H9 (cell line): ENCODE measurements around the gene STC2. TPM values are rescaled to one million over a fixed set of nuclear protein-coding genes. Genes with fewer than 3 reads are reported as not detected.

Source experiments
- DNase-seq: peaks from one replicate; pipeline ENCODE4 v3.0.0-alpha.2; 2017
- H2AFZ ChIP-seq: one replicate; pipeline ENCODE4 v1.6.1; 2013; ENCODE audit warnings: mild to moderate bottlenecking, low read length, control low read depth, moderate library complexity
- H2AK5ac ChIP-seq: 2 replicates; pipeline ENCODE4 v1.6.1; 2013; ENCODE audit warnings: low read length, control low read depth, mixed read lengths; ENCODE audit not compliant: insufficient read length
- H2BK120ac ChIP-seq: one replicate; pipeline ENCODE4 v1.6.1; 2013; ENCODE audit warnings: low read depth, mild to moderate bottlenecking, low read length, control low read depth, inconsistent platforms; ENCODE audit not compliant: poor library complexity, severe bottlenecking
- H2BK12ac ChIP-seq: 2 replicates; pipeline ENCODE4 v1.6.1; 2013; ENCODE audit warnings: low read length, control low read depth, mixed read lengths, low read depth; ENCODE audit not compliant: insufficient read length
- H2BK15ac ChIP-seq: 2 replicates; pipeline ENCODE4 v1.6.1; 2013; ENCODE audit warnings: low read depth, low read length, control low read depth
- H2BK20ac ChIP-seq: one replicate; pipeline ENCODE4 v1.6.1; 2013; ENCODE audit warnings: low read depth, mild to moderate bottlenecking, low read length, control low read depth, inconsistent platforms; ENCODE audit not compliant: poor library complexity, severe bottlenecking
- H2BK5ac ChIP-seq: 2 replicates; pipeline ENCODE4 v1.6.1; 2013; ENCODE audit warnings: low read length, control low read depth, mixed read lengths; ENCODE audit not compliant: insufficient read length
- H3K14ac ChIP-seq: 2 replicates; pipeline ENCODE4 v1.6.1; 2013; ENCODE audit warnings: low read length, control low read depth; ENCODE audit not compliant: insufficient read depth
- H3K18ac ChIP-seq: 2 replicates; pipeline ENCODE4 v1.6.1; 2013; ENCODE audit warnings: low read depth, mild to moderate bottlenecking, mixed read lengths, low read length, control low read depth; ENCODE audit not compliant: insufficient read length
- H3K23ac ChIP-seq: 2 replicates; pipeline ENCODE4 v1.6.1; 2013; ENCODE audit warnings: low read length, control low read depth, mixed read lengths, low read depth; ENCODE audit not compliant: insufficient read length
- H3K23me2 ChIP-seq: 2 replicates; pipeline ENCODE4 v1.6.1; 2013; ENCODE audit warnings: low read depth, mild to moderate bottlenecking, mixed read lengths, low read length, control low read depth; ENCODE audit not compliant: insufficient read length, poor library complexity, severe bottlenecking
- H3K27ac ChIP-seq: 2 replicates; pipeline ENCODE4 v1.5.1; 2013; ENCODE audit warnings: low read length, control low read depth, mixed read lengths, low read depth; ENCODE audit not compliant: insufficient read length
- H3K27me3 ChIP-seq: 2 replicates; pipeline ENCODE4 v1.6.1; 2013; ENCODE audit warnings: low read length, control low read depth, inconsistent platforms; ENCODE audit not compliant: insufficient read depth
- H3K4ac ChIP-seq: 2 replicates; pipeline ENCODE4 v1.6.1; 2013; ENCODE audit warnings: low read depth, mild to moderate bottlenecking, control low read depth, inconsistent platforms, low read length, moderate library complexity
- H3K4me1 ChIP-seq: 2 replicates; pipeline ENCODE4 v1.6.1; 2013; ENCODE audit warnings: low read length, control low read depth, inconsistent platforms; ENCODE audit not compliant: insufficient read depth
- H3K4me2 ChIP-seq: 2 replicates; pipeline ENCODE4 v1.6.1; 2013; ENCODE audit warnings: low read length, control low read depth, mixed read lengths; ENCODE audit not compliant: insufficient read length, insufficient read depth
- H3K56ac ChIP-seq: 2 replicates; pipeline ENCODE4 v1.6.1; 2013; ENCODE audit warnings: low read depth, mild to moderate bottlenecking, mixed read lengths, low read length, control low read depth; ENCODE audit not compliant: insufficient read length
- H3K79me1 ChIP-seq: 2 replicates; pipeline ENCODE4 v1.6.1; 2013; ENCODE audit warnings: low read depth, mild to moderate bottlenecking, moderate library complexity, low read length, control low read depth, inconsistent platforms; ENCODE audit not compliant: insufficient read depth, poor library complexity, severe bottlenecking
- H3K79me2 ChIP-seq: 2 replicates; pipeline ENCODE4 v1.6.1; 2013; ENCODE audit warnings: low read length, control low read depth, inconsistent platforms; ENCODE audit not compliant: insufficient read depth
- H3K9ac ChIP-seq: 2 replicates; pipeline ENCODE4 v1.6.1; 2013; ENCODE audit warnings: low read length, control low read depth, mixed read lengths; ENCODE audit not compliant: insufficient read length; ENCODE audit errors: extremely low read depth
- H3K9me3 ChIP-seq: one replicate; pipeline ENCODE4 v1.6.1; 2013; ENCODE audit warnings: low read depth, low read length, inconsistent platforms; ENCODE audit not compliant: control insufficient read depth
- H3T11ph ChIP-seq: one replicate; pipeline ENCODE4 v1.6.1; 2013; ENCODE audit warnings: mild to moderate bottlenecking, low read length, control low read depth, inconsistent platforms
- H4K20me1 ChIP-seq: one replicate; pipeline ENCODE4 v1.6.1; 2013; ENCODE audit not compliant: control insufficient read depth, insufficient read length, insufficient read depth
- H4K5ac ChIP-seq: 2 replicates; pipeline ENCODE4 v1.6.1; 2013; ENCODE audit warnings: low read depth, mild to moderate bottlenecking, mixed read lengths, low read length, control low read depth; ENCODE audit not compliant: insufficient read length
- H4K8ac ChIP-seq: replicated peaks from 2 replicates; pipeline ENCODE4 v1.6.1; 2013; ENCODE audit warnings: low read length, control low read depth, mixed read lengths, low read depth; ENCODE audit not compliant: insufficient read length
- H4K91ac ChIP-seq: 2 replicates; pipeline ENCODE4 v1.6.1; 2013; ENCODE audit warnings: low read depth, mild to moderate bottlenecking, moderate library complexity, mixed read lengths, low read length, control low read depth; ENCODE audit not compliant: insufficient read length
- H3K27ac Mint-ChIP-seq, 3 experiments: 2 replicates in 2 of 3; 3 replicates in 1 of 3; pipeline ENCODE4 v1.8.0; 2020 to 2021; ENCODE audit warnings: mixed read lengths in 3 of 3, mild to moderate bottlenecking in 1 of 3, moderate library complexity in 1 of 3
- H3K27me3 Mint-ChIP-seq: 2 replicates; pipeline ENCODE4 v1.8.0; 2021; ENCODE audit warnings: low read depth, mild to moderate bottlenecking, moderate library complexity, mixed read lengths
- H3K36me3 Mint-ChIP-seq, 3 experiments: 2 replicates in 2 of 3; 3 replicates in 1 of 3; pipeline ENCODE4 v1.8.0; 2020 to 2021; ENCODE audit warnings: low read depth in 3 of 3, mixed read lengths in 3 of 3; ENCODE audit not compliant: insufficient read depth in 1 of 3
- H3K4me1 Mint-ChIP-seq, 2 experiments: 2 replicates each; pipeline ENCODE4 v1.8.0; 2020; ENCODE audit warnings: mixed read lengths in 2 of 2
- H3K4me3 Mint-ChIP-seq, 2 experiments: 2 replicates in 1 of 2; 3 replicates in 1 of 2; pipeline ENCODE4 v1.8.0; 2020 to 2021; ENCODE audit warnings: mild to moderate bottlenecking in 2 of 2, mixed read lengths in 2 of 2, moderate library complexity in 1 of 2
- H3K9me3 Mint-ChIP-seq, 2 experiments: 2 replicates in 1 of 2; 3 replicates in 1 of 2; pipeline ENCODE4 v1.8.0; 2020; ENCODE audit warnings: mild to moderate bottlenecking in 2 of 2, mixed read lengths in 2 of 2, moderate library complexity in 1 of 2
- CTCF ChIP-seq: fragments of 200-600 bp; sonication (generic); conservative IDR thresholded peaks from 3 replicates; pipeline ENCODE4 v1.8.0; 2021; ENCODE audit warnings: antibody characterized with exemption, mild to moderate bottlenecking
- WGBS: extraction: QIAGEN DNeasy Blood & Tissue Kit; methylation state at CpG from one replicate; pipeline ENCODE4 v1.1.7; 2013; ENCODE audit warnings: missing lambda C conversion rate, low lambda C conversion rate, mixed read lengths; ENCODE audit not compliant: insufficient read length; ENCODE audit errors: extremely low coverage; 5-methylcytosine and 5-hydroxymethylcytosine counted together
- total RNA-seq: library from RNA; stranded (reverse); gene quantifications from 2 replicates; pipeline ENCODE4 v1.2.1, GENCODE V29; 2021

Gene STC2
- total RNA-seq, 1 experiment from 2014 or later, result 77.7 TPM

DNA sequence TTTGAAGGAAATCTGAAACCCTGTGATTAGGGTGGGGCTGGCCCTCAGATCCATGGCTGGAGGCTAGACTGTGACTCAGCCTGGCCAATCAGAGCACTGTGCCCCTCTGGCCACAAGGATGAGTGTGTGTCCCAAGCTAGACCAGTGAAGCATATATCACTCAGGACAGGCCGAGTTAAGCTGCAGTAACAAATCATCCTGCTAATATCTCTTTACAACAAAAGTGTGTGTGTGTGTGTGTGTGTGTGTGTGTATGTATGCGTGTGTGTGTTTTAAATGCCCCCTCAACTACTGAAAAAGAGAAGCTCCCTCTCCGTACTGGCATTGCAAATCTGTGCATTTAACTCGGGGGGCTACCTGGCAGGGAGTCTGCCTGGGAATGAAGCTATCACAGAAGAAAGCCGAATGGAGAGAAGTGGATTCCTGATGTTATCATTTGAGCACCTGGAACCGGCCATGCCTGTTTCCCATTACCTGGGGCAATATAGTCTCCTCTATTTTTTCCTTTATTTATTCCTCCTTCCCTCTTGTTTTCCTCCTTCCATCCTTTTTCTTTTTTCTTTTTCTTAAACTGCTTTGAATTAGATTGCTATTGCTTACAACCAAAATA lies 25.6 kb downstream of the STC2 start:
- DNase-seq, result peak; percentile 59
- no peaks in the 10 kb centered on the region for H3K9me3 ChIP-seq
- peaks cover 54 to 56% of the 10 kb centered on the region in 2 experiments for H3K4me1 Mint-ChIP-seq
- no CpG with 5 or more reads among the region's 6 CpGs for WGBS
- no peak overlapping the region for H3K56ac ChIP-seq
- H4K8ac ChIP-seq, result no peak overlapping the region
- no peak overlapping the region for H2BK20ac ChIP-seq
- no peak overlapping the region for H2BK15ac ChIP-seq
- H2AK5ac ChIP-seq, result no peak overlapping the region
- H2BK5ac ChIP-seq, result no peak overlapping the region
- no peak overlapping the region for H3K9ac ChIP-seq
- H3K79me2 ChIP-seq, result no peaks in the 10 kb centered on the region
- H3K4me2 ChIP-seq, result no peak overlapping the region
- H3K9me3 Mint-ChIP-seq, result peaks cover 1 to 5% of the 10 kb centered on the region in 2 experiments
- H3K23me2 ChIP-seq, result no peaks in the 10 kb centered on the region
- H3K36me3 Mint-ChIP-seq, result peaks cover under 1 to 4% (median 2%) of the 10 kb centered on the region in 3 experiments; a peak in 5 of 7 replicates
- H2AFZ ChIP-seq, result no peak overlapping the region
- no peaks in the 10 kb centered on the region for H3K79me1 ChIP-seq
- H2BK120ac ChIP-seq, result no peak overlapping the region
- H4K20me1 ChIP-seq, result no peaks in the 10 kb centered on the region
- H3K27ac Mint-ChIP-seq, result peak overlapping the region; percentile 28 to 58 (median 46); a peak in 3 of 7 replicates
- no peak overlapping the region for H3T11ph ChIP-seq
- peaks cover 6% of the 10 kb centered on the region; the same call in 1 of the 2 replicates for H3K4me1 ChIP-seq
- H3K27me3 ChIP-seq, result no peaks in the 10 kb centered on the region; the same call in 1 of the 2 replicates
- H4K5ac ChIP-seq, result no peak overlapping the region
- H3K23ac ChIP-seq, result no peak overlapping the region
- peak overlapping the region in 1 of 2 experiments; percentile 27; a peak in 2 of 5 replicates for H3K4me3 Mint-ChIP-seq
- TF ChIP-seq CTCF, result no peak
- no peak overlapping the region for H4K91ac ChIP-seq
- H3K4ac ChIP-seq, result no peak overlapping the region
- no peak overlapping the region for H3K14ac ChIP-seq
- no peak overlapping the region for H2BK12ac ChIP-seq
- peaks cover 17% of the 10 kb centered on the region for H3K27me3 Mint-ChIP-seq
- no peak overlapping the region for H3K27ac ChIP-seq
- H3K18ac ChIP-seq, result no peak overlapping the region
